HG03103 (cell line): Measurements from ENCODE around the gene PLCG1.

Experiments
- ATAC-seq: cut with Tn5 transposase; IDR thresholded peaks from one replicate; pipeline ENCODE4 v1.9.1; 2021; ENCODE audit warnings: low read depth; ENCODE audit not compliant: unreplicated experiment

Gene PLCG1

GRCh38 chr20:41176711-41177552 is 39.6 kb downstream of the PLCG1 start:
- no peak for ATAC-seq

GRCh38 chr20:41177636-41178035 is 40.3 kb downstream of the PLCG1 start:
- no peak for ATAC-seq

GRCh38 chr20:41178495-41178894 is 41.2 kb downstream of the PLCG1 start:
- ATAC-seq, result no peak

GRCh38 chr20:41178904-41179432 is 41.6 kb downstream of the PLCG1 start:
- no peak for ATAC-seq

- no peak for ATAC-seq
Measured at GRCh38 chr20:41179961-41180360, 42.6 kb downstream of the PLCG1 start.

- ATAC-seq, result no peak
Measured at GRCh38 chr20:41180599-41181333, 43.4 kb downstream of the PLCG1 start.

DNA sequence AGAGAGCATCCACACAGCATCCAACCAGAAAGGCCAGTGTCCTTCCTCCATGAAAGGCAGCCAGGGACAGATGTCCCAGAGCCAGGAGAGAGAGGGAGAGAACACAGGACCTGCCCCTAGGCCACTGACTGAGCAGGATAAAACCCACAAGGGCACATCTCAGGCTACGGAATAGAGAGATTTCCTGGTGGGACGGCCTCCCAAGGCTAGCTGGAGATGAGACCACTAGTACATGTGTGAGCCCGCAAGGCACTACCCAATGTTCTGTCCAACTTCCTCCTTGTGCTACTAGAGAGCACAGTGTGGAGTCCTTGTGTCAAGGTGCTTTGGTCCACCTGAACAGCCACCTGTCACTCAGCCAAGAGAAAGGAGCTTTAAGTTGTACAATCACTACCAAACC is 44.2 kb downstream of the PLCG1 start:
- ATAC-seq, result no peak

DNA sequence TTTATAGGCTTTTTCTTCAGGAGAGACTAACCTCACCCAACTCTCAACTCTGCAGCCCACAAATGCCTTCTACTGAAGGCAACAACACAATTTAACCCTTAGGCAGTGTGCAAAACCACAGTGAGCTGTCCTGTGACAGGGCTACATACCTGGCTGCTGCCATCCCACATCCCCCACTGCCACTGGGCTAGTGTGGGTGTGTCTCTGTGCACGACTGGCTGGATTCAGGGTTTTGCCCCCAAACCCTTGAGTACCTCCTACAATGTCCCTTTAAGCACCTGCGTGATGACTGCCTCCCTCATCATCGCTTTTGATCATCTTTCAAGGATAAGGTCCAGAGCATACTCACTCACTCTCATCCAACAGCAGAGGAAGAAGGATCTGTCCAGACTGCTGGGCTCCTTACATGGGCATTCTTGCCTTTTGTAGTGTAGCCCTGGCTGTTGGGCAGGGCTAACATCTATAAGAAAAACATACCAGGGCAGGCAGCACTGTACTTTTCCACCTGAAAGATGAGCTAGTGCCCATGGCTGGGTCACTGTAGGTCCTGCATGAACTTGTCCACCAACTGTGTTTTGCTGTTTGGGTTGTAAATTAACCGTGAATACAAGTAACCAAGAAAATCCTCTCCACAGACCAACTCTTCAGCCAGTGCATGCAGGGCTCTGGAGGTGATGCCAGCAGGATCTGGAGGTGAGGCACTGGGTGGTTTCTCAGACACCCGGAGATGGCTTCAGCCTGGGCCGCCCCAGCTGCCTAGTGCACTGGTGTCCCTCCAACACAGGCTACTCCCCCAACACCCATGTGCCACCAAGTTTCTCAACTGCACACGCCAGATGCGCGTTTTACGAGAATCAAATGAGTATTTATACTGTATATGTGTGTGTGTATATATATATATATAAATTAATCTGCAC is 45.2 kb downstream of the PLCG1 start:
- no peak for ATAC-seq

- no peak for ATAC-seq
Measured at GRCh38 chr20:41183391-41183790, 46.0 kb downstream of the PLCG1 start.

GRCh38 chr20:41183831-41184230 is 46.5 kb downstream of the PLCG1 start:
- no peak for ATAC-seq

DNA sequence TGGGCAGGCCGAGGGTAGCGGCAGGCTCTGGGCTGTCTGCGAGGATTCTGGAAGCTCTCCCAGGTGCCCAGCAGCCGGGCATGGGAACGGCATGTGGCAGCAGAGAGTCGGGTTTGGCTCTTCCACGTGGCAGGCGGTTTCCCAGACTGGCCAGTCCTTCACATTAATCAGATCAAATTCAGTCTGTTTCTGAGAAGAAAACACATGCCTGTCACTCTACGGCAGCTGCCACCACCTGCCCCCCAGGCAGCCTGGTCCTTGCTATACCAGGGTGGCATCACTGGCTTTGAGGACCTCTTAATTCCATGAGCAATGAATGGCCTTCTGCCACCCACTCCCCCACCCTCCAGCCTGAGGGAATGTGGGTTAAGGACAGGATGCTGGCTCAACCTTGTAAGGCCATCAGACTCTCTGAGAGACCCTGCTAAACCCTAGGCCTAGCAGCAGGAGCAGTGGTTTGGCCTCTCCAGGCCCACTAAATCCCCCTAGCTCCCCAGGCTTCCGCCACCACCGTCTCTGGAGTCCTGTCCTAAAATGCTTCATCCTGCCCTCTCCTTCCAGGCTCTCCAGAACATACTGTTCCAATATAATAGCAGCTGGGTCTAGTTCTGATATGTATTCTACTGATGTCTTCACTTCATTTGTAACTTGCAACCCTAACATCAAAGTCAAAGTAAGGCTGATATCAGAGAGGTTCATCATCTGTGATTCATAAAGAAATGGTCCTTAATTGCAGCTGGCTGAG is 47.8 kb downstream of the PLCG1 start:
- ATAC-seq, result no peak

DNA sequence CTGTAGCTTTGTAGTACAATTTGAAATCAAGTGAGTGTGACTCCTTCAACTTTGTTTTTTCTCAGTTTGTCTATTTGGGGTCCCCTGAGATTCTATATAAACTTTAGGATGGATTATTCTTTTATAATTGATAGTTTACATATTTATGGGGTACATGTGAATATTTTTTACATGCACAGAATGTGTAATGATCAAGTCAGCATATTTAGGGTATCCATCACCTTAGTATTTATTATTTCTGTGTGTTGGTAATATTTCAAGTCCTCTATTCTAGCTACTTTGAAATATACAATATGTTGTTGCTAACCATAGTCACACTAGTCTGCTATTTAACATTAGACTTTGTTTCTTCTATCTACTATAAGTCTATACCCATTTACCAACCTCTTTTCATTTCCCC is 50.3 kb downstream of the PLCG1 start:
- no peak for ATAC-seq

DNA sequence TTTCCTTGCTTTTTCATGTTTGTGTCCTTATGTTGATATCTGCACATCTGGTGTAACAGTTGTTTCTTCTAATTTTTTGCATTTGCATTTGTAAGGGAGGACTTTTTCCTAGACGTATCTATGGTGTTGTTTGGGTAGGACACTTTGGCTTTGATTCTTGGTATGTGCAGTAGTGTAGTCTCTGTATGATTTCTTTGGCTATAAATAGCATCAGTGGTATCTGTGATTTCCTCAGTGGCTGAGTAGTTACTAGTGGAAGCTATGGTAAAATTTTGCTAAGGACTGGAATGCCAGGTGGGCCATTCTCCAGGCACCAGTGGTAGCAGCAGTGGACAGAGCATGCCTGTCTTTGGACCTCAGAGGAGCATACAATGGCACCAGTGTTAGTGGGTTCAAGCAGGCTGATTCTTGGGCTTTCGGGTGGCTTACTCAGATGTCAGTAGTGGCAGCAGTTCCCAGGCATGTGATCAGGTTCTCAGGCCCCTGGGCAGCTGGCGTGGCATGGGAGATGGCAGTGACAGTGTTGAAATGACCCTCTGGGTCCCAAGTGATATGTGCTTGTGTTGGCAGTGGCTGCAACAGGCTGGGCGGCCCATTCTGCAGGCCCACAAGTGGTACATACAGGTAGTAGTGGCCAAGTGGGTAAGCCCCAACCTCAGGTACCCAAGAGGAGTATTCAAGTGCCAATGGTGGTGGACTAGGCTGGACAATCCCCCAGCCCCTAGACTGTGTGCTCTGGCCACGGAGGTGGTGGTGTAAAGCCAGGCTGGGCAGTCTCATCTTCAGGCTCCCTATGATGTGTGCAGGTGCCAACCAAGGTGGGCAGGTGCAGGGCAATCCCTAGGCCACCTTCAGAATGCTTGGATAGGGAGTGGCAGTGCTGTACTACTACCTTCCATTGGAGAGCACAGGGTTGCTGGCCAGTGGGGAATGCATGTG is 54.5 kb downstream of the PLCG1 start:
- no peak for ATAC-seq

DNA sequence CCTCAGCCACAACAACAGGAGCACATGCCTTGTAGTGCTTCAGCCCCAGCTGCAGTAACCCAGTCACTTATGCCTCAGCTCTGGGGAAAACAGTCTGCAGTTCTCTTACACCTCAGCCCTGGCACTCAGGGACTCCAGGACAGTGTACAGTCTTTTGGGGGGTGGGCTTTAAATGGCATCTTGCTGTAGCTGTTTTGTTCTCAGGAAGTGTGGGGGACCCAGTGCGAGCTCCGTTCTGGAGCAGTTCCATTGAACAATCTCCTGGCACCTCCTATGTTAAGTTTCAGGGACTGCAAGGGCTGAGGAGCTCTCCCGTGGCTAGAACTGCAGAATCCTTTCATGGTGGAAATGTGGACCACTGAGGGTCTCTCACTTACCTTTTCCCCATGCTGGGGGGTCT is 55.2 kb downstream of the PLCG1 start:
- ATAC-seq, result no peak

GRCh38 chr20:41196653-41197225 is 59.4 kb downstream of the PLCG1 start:
- no peak for ATAC-seq

- no peak for ATAC-seq
Measured at GRCh38 chr20:41198443-41198842, 61.1 kb downstream of the PLCG1 start.

- no peak for ATAC-seq
Measured at GRCh38 chr20:41200446-41201202, 63.3 kb downstream of the PLCG1 start.

- ATAC-seq, result no peak
Measured at GRCh38 chr20:41201760-41202159, 64.4 kb downstream of the PLCG1 start.
